Stimulated activated CD8-positive, alpha-beta memory T cell treated with anti-CD3 and anti-CD28 coated beads, Interleukin-15, amount 100 ng/mL, for 4 hours (primary cell): Measurements from ENCODE around the gene EPHA6.

Experiments used
- DNase-seq, 2 donors: peaks; one replicate each; pipeline ENCODE4 v3.0.0-alpha.2; 2020; ENCODE audit warnings: low read depth in 2 of 2

The EPHA6 gene

GRCh38 chr3:96813820-96814650, at the start of gene EPHA6:
TSS of gene EPHA6 (plus strand) at chr3:96814594.
- no peak for DNase-seq

DNA sequence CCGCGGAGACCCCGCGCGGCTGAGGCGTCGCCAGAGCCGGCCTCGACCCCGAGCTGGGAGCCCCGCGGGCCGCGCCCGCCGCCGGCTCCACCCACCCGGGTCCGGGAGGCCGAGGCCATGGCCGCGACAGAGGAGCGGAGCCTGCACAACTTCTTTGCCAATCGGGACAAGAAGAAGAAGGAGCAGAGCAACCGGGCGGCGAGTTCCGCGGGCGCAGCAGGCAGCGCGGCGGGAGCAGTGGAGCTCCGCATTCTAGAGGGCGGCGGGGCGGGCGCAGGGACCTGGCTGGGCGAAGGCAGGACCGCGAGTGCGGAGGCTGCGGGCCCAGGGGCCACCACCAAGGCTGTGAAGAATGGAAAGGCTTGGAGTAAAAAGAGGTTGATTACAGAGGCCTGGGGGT, 37.6 kb upstream of the EPHA6 start:
- no peak for DNase-seq

- DNase-seq: no peak
Measured at GRCh38 chr3:96779810-96780209, 34.6 kb upstream of the EPHA6 start.

- no peak for DNase-seq
Measured at GRCh38 chr3:96796101-96796500, 18.3 kb upstream of the EPHA6 start.

DNA sequence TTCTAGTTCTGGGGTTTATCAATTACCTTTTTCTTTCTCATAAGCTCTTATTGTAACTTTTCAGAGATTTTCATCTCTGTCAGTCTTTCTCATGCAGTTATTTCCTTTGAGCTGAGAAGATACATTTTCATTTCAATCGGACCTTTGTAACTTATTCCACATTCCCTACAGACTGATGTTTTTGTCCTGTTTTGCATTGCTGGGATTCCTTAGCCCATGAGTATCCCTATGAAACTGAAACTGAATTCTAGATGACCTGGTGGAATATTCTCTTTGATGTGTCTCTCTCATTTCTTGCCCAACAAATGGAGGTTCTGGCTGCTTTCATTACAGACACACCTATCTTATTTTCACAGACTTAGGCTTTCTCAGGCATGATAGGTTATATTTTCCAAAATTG, 10.5 kb upstream of the EPHA6 start:
- no peak for DNase-seq

- DNase-seq: no peak
Measured at GRCh38 chr3:96806341-96806740, 8.1 kb upstream of the EPHA6 start.

DNA sequence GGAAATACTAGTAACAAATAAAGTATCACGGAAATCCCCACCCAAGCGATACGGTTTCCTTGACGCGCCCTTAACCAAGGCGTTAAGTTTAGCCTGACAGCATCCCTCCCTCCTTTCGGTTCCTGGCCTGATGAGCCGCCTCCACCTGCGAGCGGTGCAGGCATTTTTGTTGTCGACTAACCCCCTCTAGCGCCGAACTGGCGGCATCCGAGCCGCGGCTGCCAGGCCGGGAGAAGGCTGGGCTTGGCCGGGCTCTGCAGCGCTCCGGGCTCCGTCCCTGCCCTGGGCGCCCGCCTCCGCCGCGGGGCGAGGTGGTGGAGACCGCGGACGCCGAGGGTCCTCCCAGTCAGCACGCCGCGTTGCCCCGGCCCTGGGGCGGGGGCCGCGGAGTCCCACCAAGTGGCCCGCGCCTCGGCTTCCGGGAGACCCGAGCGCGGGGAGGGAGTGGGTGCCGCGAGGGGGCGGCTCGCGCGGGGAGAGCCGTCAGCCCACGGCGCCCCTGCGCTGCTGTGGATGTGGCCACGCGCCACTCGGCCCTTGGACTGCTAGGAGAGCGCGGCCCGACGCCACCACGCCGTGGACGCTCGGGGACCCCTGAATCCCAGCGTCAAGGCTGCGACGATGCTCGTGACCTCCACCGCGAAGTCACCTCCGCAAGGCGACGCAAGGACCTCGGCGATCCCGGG, 1.1 kb upstream of the EPHA6 start:
- no peak for DNase-seq

GRCh38 chr3:96814651-96815567, 515 bp downstream of the EPHA6 start:
- no peak for DNase-seq

DNA sequence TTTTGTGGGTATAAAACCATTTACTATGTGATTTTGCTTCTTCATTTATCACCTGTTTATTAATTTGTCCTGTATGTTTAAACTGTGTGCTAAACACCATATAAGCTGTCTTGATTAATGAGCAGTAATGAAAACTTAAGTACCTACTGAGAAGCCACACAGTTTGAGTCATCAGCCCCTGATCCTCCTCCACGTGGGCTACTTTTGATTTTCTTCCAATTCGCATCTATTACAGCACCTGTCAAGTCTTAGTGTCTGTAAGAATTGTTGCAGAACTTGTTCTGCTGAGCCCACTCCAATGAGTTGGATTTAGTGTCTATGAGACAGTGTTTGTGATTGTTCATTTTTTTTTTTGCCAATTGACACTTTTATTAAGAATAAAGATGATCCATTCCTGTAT, 16.8 kb downstream of the EPHA6 start:
- DNase-seq: no peak

GRCh38 chr3:96833301-96833700, 18.9 kb downstream of the EPHA6 start:
- DNase-seq: no peak

GRCh38 chr3:96836153-96836915, 21.9 kb downstream of the EPHA6 start:
- DNase-seq: no peak

- no peak for DNase-seq
Measured at GRCh38 chr3:96843505-96844203, 29.3 kb downstream of the EPHA6 start.

GRCh38 chr3:96844204-96844514, 29.8 kb downstream of the EPHA6 start:
- no peak for DNase-seq

- DNase-seq: no peak
Measured at GRCh38 chr3:96852849-96853248, 38.5 kb downstream of the EPHA6 start.

- no peak for DNase-seq
Measured at GRCh38 chr3:96860882-96861281, 46.5 kb downstream of the EPHA6 start.

GRCh38 chr3:96863129-96863740, 48.8 kb downstream of the EPHA6 start:
- no peak for DNase-seq

GRCh38 chr3:96865605-96866004, 51.2 kb downstream of the EPHA6 start:
- DNase-seq: no peak

GRCh38 chr3:96869316-96869715, 54.9 kb downstream of the EPHA6 start:
- DNase-seq: no peak

- no peak for DNase-seq
Measured at GRCh38 chr3:96877510-96877909, 63.1 kb downstream of the EPHA6 start.

- no peak for DNase-seq
Measured at GRCh38 chr3:96900031-96900430, 85.6 kb downstream of the EPHA6 start.

- no peak for DNase-seq
Measured at GRCh38 chr3:96900566-96900965, 86.2 kb downstream of the EPHA6 start.
